ENCODE measurements around the gene BRD7.

- no peak for TF ChIP-seq CTCF (IDR thresholded peaks at IDR 0.05; ENCODE audit: low read length)
- no peak for TF ChIP-seq EZH2 (optimal IDR thresholded peaks at IDR 0.05; ENCODE audit: low read depth, low read length)
These were observed 83.3 kb downstream of the BRD7 start for GRCh38 chr16:50285406-50286003.

Measured in MM.1S (cell line).